CD4-positive, alpha-beta T cell treated with Interleukin-17A for 4 hours (primary cell): Measurements from ENCODE around the gene TRMT2B.
"Not testable (repeated sequence)": the region's sequence is repeated elsewhere in the genome, so short reads cannot be mapped to it uniquely, and the experiment has no call there.

Experiments used
- DNase-seq: peaks from one replicate; pipeline ENCODE4 v3.0.0-alpha.2; 2020; ENCODE audit warnings: mixed read lengths

The TRMT2B gene

GRCh38 chrX:100995469-100995868 lies 56.4 kb downstream of the TRMT2B start:
- no peak for DNase-seq

GRCh38 chrX:100994352-100995281 lies 57.3 kb downstream of the TRMT2B start:
- no peak for DNase-seq

GRCh38 chrX:100990139-100990538 lies 61.8 kb downstream of the TRMT2B start:
- no peak for DNase-seq

GRCh38 chrX:100984818-100985217 lies 67.1 kb downstream of the TRMT2B start:
- DNase-seq = no peak

- DNase-seq = not testable (repeated sequence)
Measured at GRCh38 chrX:100981498-100981845, 70.4 kb downstream of the TRMT2B start.

GRCh38 chrX:100980608-100981497 lies 71.1 kb downstream of the TRMT2B start:
- DNase-seq = no peak

GRCh38 chrX:100979881-100980607 lies 71.9 kb downstream of the TRMT2B start:
- DNase-seq = no peak

GRCh38 chrX:100976211-100976610 lies 75.7 kb downstream of the TRMT2B start:
- DNase-seq = no peak

GRCh38 chrX:100975212-100975611 lies 76.7 kb downstream of the TRMT2B start:
- DNase-seq = no peak

- no peak for DNase-seq
Measured at GRCh38 chrX:100973411-100973810, 78.5 kb downstream of the TRMT2B start.

- no peak for DNase-seq
Measured at GRCh38 chrX:100969936-100970335, 82.0 kb downstream of the TRMT2B start.

- DNase-seq = no peak
Measured at GRCh38 chrX:100969408-100969807, 82.5 kb downstream of the TRMT2B start, which contains the start of gene ARL13A. TSS of gene ARL13A (plus strand) at chrX:100969708. CDS start at chrX:100973690, 3,982 bp downstream.

GRCh38 chrX:100964362-100964761 lies 87.5 kb downstream of the TRMT2B start:
- DNase-seq = no peak

- no peak for DNase-seq
Measured at GRCh38 chrX:100962811-100963210, 89.1 kb downstream of the TRMT2B start.
